GM21529 (cell line): Measurements from ENCODE around the gene PARVA.

Experiments
- ATAC-seq: cut with Tn5 transposase; IDR thresholded peaks from one replicate; pipeline ENCODE4 v1.9.1; 2021; ENCODE audit not compliant: unreplicated experiment

PARVA gene

DNA sequence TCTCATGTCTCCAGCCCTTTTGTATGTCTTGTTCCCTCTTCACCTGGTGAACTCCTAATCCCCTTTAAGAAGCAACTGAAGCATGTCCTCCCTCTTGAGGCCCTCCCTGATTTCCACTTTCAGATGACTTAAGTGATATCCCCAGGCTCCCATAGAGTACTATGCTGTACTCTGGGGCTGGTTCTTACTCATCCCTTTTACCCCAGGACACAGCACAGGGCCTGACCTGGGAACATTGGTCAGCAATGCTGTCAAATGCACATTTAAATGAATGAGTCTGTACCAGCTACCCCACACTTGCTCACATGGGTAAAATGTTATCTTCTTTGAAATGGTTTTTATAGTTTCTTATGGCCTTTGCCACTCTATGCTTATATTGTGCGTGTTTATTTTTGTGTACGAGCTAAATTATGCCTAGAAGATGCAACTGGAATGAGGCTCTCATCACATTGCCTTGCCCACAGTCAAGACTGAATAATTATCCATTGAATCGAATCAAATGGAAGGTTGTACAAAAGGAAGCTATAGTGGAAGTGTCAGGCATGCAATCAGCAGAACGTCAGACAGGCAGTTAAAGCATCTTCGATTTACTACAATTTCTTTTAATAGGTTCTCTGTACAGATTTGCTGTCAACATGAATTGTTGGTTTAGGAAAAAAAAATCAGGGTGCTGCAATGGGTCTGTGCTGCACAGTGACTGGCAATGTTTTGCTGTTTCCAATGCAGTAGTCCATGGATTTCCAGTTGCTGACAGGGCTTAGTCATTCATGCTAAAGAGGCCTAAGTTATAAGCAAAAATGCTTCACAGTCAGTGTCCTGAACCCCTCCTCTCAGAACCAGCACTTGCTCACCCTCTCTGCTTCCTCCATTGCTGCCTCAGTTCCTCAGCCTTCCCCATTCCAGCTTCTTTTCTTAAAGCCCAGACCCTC, 79.5 kb downstream of the PARVA start:
- ATAC-seq: no peak

GRCh38 chr11:12458042-12458441, 80.7 kb downstream of the PARVA start:
- ATAC-seq: no peak

- no peak for ATAC-seq
Observed at GRCh38 chr11:12459374-12459773, 82.0 kb downstream of the PARVA start.

DNA sequence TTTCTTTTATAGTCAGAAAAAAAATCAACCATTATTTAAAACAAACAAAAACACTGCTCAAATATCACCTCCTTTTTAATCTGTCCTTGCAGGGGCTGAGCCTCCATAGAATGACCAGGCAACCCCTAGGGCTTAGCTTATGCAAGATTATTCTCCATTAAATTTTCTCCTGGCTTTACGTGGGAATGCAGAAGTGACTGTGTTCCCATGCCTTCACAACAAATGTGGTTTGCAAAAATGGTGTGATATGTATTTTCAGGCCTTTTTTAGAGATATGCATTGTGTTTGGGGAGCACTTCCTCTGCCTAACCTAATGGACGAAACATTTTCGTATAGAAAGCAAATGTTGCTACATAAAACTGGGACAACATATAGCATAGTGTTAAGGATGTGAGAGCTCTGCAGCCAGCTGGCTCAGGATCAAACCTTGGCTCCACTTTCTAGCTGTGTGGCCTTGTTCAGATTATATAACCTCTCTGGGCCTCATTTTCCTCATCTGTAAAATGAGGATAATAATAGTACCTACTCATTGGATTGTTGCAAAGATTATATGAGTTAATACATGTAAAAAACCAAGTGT, 82.6 kb downstream of the PARVA start:
- no peak for ATAC-seq

DNA sequence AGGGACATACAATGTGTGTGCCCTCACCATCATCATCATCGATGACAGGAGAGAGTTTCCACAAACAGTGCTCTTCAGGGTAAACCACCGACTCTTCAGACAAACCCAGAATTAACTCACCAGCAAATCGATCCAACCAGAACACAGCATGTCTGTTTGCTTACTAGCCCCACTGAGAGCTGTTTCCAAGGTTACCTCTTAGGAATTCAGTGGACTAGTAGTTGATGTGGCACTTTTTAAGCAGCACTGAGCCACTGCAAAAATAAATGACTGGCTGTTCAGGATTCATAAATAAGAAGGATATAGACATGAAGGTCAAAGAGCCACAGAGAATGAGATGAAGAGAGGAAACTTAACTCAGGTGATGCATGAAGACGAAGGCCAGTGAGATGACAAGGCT, 83.1 kb downstream of the PARVA start:
- ATAC-seq: no peak

DNA sequence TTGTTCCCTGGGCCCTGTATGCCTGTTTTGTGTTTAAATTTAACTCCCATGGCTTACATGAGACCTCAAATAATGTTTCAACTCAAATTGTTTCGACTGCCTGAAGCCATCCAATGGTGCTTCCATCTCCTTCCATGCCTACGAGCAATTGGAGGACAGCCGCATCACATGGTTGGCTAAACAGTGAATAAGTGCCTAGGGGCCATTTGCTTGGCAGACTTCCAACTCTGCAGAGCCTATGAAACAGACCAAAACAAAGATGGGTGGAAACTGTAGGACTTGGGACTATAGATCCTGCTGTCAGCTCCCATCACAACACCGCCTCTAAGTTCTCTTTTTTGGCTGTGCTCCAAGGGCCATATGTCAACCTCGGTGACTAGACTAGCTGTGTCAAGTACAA, 84.1 kb downstream of the PARVA start:
- ATAC-seq: no peak

DNA sequence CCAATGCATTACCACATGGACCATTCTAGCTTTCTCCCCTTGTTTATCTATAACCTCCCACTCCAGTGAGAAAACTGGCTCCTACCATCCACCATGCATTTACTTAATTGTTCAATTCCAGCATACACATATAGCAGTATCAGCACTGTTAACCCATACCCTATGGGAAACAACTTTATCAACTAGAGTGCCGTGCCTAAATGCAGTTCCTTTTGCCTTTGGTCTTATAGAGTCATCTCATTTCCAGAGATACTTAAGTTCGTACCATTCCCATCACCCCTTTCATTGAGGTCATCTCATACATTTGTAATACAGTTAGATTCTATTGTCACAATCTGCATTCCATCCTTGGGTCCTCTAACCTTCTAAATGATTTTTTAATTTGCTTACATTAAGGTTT, 86.9 kb downstream of the PARVA start:
- no peak for ATAC-seq

- ATAC-seq: no peak
Observed at GRCh38 chr11:12465332-12465731, 88.0 kb downstream of the PARVA start.

DNA sequence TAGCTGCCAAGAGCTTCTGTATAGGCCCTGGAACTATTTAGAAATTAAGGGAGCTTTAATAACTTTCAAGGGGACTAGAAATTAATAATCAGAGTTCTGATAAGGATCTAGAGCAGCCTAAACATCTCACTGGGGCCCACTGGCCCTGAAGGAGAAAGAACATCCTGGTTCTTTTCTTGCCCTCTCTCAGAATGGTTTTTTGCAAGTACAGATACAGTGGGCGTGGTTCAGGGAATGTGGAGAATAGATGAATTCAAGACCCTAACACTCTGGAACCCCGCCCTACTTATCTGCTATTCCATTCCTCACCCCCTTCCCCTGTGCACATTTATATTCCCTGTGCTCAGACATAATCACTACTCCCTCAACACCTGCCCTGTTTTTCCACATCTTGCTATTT, 90.2 kb downstream of the PARVA start:
- ATAC-seq: no peak

GRCh38 chr11:12469451-12469850, 92.1 kb downstream of the PARVA start:
- ATAC-seq: no peak

DNA sequence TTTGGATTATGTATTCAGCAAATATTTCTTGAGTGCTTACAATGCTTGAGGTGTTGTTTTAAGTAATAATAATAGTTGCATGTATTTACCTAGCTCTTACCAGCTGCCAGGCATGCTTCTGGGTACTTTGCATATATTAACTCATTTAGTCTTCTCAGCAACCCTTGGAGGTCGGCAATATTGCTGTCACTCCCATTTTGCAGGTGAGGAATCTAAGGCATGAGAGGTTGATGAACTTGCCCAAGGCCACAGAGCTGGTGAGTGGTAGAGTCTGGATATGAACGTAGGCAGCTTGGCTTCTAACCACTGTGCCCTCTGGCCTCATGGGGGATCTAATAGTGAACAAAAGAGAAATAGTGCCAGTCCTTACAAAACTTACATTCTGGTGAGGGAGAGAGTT, 92.9 kb downstream of the PARVA start:
- no peak for ATAC-seq

DNA sequence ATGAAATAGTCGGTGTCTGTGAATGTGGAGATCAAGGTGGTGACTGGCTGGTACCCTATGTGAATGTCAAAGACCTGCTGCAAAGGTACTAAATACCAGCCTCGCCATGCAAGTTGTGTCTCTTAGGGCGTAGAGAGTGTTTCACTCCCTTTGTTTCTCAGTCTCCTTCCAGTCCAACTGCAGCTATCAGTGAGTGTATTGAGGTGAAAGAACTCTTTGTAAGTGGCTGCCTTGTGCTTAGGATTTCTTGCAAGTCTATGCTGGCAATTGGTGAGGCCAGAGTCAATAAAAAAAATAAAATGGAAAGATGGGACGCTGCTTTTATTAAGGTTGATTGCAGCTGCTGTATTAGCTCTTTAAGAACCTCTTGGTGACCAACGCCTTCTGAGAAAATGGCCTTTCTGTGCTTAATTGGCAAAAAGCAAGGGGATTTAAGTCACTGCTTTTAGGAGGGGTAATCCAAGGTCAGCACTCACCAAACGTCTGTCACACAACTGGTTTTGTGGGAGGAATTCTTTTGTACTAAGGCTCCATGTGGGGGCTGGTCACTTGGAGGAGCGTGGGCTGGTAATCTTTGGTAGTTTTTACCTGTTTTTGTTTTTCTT, 95.1 kb downstream of the PARVA start:
- ATAC-seq: no peak

DNA sequence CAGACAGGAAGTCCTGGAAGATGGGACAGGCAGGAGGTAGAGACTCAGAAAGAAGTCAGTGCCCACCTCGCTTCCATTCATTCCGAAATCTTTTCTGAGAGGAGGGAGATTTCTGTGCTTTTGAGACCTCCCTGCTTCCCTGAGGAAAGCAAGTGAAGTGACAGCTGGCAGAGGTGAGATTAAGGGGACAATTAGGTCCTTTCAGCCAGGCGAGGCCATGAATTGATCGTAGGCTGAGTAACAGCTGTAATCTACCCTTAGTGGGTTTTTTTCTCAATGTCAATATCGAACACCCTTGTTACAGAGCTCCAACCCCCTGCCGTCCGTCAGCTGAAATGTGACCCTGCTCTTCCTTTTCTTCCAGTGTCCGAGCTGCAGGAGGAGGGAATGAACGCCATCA, 96.0 kb downstream of the PARVA start:
- ATAC-seq: no peak

DNA sequence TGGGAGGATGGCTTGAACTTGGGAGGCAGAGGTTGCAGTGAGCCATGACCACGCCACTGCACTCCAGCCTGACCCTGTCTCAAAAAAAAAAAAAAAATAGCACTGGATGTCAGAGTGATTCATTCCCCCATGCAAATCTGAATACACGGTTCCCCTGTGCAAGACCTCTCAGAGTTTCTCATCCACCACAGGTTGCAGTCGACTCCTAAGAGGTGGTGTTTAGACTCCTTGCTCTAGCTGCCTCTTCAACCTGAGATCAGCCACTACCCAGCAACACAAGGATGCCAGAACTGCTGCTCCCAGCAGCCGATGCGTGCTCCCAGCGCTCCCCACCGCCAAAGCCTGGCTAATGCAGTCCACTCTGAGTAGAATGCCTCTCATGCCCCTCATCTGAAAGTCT, 97.5 kb downstream of the PARVA start:
- no peak for ATAC-seq

- no peak for ATAC-seq
Observed at GRCh38 chr11:12478743-12479142, 101.4 kb downstream of the PARVA start.

GRCh38 chr11:12480401-12480800, 103.0 kb downstream of the PARVA start:
- ATAC-seq: no peak

GRCh38 chr11:12482839-12483238, 105.5 kb downstream of the PARVA start:
- ATAC-seq: no peak

- no peak for ATAC-seq
Observed at GRCh38 chr11:12483604-12484003, 106.2 kb downstream of the PARVA start.

- no peak for ATAC-seq
Observed at GRCh38 chr11:12485328-12485727, 108.0 kb downstream of the PARVA start.

GRCh38 chr11:12489246-12489772, 111.9 kb downstream of the PARVA start:
- ATAC-seq: no peak

DNA sequence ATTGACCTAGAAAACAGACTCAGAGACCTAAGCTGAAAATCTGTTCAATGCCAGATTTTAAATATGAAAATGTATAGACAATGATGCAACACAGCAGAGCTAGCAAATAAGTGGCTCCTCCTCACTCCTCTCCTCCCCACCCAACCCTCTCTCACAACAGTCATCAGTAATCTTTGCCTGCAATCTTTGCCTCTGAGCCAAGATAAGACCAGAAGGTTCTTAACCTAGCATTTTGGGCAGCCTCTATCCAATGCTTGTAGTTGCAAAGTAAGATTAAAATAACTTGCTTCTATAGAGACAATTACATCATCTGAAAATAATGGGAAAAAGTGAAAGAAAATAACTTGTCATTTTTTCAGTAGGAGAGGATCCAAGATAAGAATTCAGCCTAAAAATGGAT, 117.3 kb downstream of the PARVA start:
- no peak for ATAC-seq
